T-helper 2 cell treated with Interferon-gamma antibody and Interleukin-4, amounts not matched to agents 5 μg/mL and 100 μg/mL, for 36 hours (primary cell): ENCODE data around the gene SUPT20HL2.
A peak's percentile ranks its signal among the peaks of the same experiment; 100 is the strongest.

Source experiments
- DNase-seq: peaks from one replicate; pipeline ENCODE4 v3.0.0; 2021; ENCODE audit warnings: low spot score
- H3K27ac Mint-ChIP-seq: one replicate; pipeline ENCODE4 v1.8.0; 2021; ENCODE audit warnings: mild to moderate bottlenecking, mixed read lengths
- H3K27me3 Mint-ChIP-seq: one replicate; pipeline ENCODE4 v1.8.0; 2021; ENCODE audit warnings: low read depth, mixed read lengths
- H3K36me3 Mint-ChIP-seq: one replicate; pipeline ENCODE4 v1.8.0; 2021; ENCODE audit warnings: low read depth, mixed read lengths
- H3K4me1 Mint-ChIP-seq: one replicate; pipeline ENCODE4 v1.8.0; 2021; ENCODE audit warnings: low read depth, mixed read lengths
- H3K4me3 Mint-ChIP-seq: one replicate; pipeline ENCODE4 v1.8.0; 2022; ENCODE audit warnings: mild to moderate bottlenecking, moderate library complexity, mixed read lengths
- H3K9me3 Mint-ChIP-seq: one replicate; pipeline ENCODE4 v1.8.0; 2021; ENCODE audit warnings: mixed read lengths

Gene SUPT20HL2

DNA sequence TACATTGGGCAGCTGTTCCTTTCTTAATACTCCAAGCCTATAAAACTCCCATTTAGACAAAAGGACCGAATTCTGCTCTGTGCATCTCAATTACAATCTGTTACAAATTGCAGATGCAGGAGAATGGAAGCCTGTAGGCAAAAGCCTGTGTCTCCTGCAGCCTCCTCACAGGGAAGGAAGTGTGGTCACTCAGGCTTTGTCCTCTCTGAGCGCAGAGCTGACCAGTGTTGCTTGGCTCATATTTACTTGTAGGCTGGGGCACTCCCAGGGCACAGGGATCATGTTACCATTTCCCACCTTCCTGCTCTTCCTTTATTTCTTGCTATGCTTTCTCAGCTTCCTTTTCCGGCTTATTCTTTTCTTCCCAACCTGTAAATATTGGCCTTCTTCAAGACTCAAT, 15.7 kb downstream of the SUPT20HL2 start:
- Mint-ChIP-seq H3K36me3 (no peaks in the 10 kb centered on the region), H3K9me3 (no peaks in the 10 kb centered on the region), H3K4me1 (no peaks in the 10 kb centered on the region)

DNA sequence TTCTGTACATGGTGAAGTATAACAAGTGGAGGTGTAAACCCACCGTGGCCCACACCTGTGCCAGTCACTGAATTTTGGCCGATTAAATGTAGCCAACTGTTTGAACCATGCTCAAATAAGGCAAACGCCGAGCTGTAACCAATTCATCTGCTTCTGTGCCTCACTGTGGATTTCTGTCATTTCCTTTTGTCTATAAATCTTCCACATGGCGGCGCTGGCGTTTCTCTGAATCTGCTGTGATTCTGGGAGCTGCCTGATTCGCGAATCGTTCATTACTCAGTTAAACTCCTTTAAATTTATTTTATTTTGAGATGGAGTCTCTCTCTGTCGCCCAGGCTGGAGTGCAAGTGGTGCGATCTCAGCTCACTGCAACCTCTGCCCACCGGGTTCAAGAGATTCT, 19.2 kb downstream of the SUPT20HL2 start:
- peak; percentile 6 for DNase-seq
- H3K9me3 Mint-ChIP-seq: no peaks in the 10 kb centered on the region

More for the DNA sequence above, 15.7 kb downstream of the SUPT20HL2 start:
- no peak overlapping the region for H3K27ac Mint-ChIP-seq
- no peak overlapping the region for H3K4me3 Mint-ChIP-seq
- H3K27me3 Mint-ChIP-seq: peaks cover 3% of the 10 kb centered on the region
- no peak for DNase-seq

DNA sequence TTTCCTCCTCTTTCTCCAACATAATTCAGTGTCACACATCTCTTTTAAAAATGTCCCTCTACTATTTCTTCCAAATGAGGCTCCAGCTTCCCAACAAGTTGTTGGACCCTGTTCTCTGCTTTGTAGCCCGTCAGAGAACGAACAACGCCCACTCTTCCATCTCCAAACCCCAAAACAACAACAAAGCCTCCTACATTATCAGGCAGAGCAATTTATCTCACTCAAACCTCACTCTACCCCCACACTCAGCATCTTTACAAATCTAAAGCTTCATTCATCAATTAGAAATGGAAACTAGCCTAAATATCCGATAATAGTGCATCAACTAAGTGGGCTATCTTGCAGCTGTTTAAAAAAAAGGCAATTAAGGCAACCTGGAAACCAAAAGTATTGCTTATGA, 20.5 kb downstream of the SUPT20HL2 start:
- no peaks in the 10 kb centered on the region for H3K4me1 Mint-ChIP-seq
- no peak overlapping the region for H3K27ac Mint-ChIP-seq
- H3K4me3 Mint-ChIP-seq: no peak overlapping the region
- H3K27me3 Mint-ChIP-seq: peaks cover 2% of the 10 kb centered on the region
- H3K36me3 Mint-ChIP-seq: no peaks in the 10 kb centered on the region
- no peaks in the 10 kb centered on the region for H3K9me3 Mint-ChIP-seq
- DNase-seq: no peak

More for the DNA sequence above, 19.2 kb downstream of the SUPT20HL2 start:
- no peaks in the 10 kb centered on the region for H3K4me1 Mint-ChIP-seq
- no peak overlapping the region for H3K4me3 Mint-ChIP-seq
- H3K27ac Mint-ChIP-seq: no peak overlapping the region
- no peaks in the 10 kb centered on the region for H3K36me3 Mint-ChIP-seq
- peaks cover 3% of the 10 kb centered on the region for H3K27me3 Mint-ChIP-seq

DNA sequence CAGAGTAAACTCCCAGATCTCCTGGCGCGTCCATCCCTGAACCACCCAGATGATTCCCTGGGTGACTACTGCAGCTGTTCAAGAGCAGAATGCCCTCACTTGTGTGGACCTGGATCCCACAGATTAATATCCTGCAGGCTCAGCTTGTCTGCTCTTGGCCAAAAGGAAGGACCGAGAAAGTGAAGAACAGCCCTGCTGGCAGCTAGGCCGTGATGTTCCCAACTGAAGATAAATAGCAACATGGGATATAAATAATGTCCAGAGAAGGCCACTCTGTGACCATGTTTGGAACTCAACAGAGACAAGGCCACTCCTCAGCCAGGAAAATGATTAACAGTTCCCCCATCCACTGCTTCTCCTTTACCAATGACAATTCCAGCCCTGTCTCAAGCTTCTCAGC, 21.5 kb downstream of the SUPT20HL2 start:
- H3K4me3 Mint-ChIP-seq: no peak overlapping the region

DNA sequence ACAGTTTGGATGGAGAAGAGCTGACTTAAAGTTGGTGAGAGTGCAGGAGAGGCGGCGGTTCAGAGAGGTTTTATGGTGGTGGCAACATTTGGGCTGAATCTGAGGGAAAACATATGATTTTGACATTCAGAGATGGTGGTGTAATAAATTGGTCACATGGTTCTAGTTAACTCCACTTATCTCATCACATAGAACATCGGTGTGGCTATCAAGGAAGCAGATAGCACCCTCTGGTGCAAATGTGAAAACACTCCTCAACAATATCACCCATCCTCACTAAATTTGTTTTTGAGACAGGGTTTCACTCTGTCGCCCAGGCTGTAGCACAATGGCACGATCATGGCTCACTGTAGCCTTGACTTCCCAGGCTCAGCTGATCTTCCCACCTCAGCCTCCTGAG, 28.8 kb downstream of the SUPT20HL2 start:
- H3K4me3 Mint-ChIP-seq: no peak overlapping the region
- H3K36me3 Mint-ChIP-seq: no peaks in the 10 kb centered on the region
- H3K27ac Mint-ChIP-seq: no peak overlapping the region
- no peaks in the 10 kb centered on the region for H3K9me3 Mint-ChIP-seq
- DNase-seq: no peak
- peaks cover 10% of the 10 kb centered on the region for H3K27me3 Mint-ChIP-seq
- H3K4me1 Mint-ChIP-seq: no peaks in the 10 kb centered on the region

More for the DNA sequence above, 21.5 kb downstream of the SUPT20HL2 start:
- Mint-ChIP-seq H3K27ac (no peak overlapping the region), H3K9me3 (no peaks in the 10 kb centered on the region), H3K36me3 (no peaks in the 10 kb centered on the region), H3K27me3 (no peaks in the 10 kb centered on the region), H3K4me1 (no peaks in the 10 kb centered on the region)
- DNase-seq: no peak

DNA sequence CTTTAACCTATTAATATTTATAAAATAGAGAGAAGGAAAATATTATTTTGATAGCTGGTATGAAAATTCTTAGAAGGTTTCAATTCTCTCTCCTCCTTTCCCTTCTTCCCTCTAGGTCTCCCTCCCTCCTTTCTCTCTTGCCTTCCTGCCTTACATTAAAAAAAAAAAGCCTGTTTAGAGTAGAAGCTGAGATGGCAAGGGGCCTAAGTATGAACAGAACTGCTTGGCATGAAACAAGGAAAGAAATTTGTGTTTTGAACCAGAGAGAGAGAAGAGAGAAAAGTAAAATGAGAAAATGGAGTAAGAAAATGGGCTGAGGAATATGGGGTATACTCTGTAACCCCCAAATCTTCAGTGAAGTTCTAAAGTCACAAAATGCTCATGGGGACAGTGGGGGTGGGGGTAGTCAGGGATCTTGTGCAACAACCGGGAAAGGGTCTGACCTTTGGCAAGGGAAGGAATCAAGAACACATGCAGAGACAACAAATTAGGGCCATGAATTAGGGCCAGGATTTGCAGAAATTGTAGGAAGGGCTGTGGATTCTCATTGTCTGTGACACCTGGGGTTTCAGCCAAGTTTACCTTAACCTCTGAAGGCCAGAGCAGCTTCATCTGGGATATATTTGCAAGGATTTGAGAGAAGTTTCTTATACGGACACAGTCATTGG, 30.6 kb downstream of the SUPT20HL2 start:
- no peak for DNase-seq
- H3K9me3 Mint-ChIP-seq: no peaks in the 10 kb centered on the region
- H3K4me1 Mint-ChIP-seq: no peaks in the 10 kb centered on the region
- no peak overlapping the region for H3K27ac Mint-ChIP-seq
- no peak overlapping the region for H3K4me3 Mint-ChIP-seq
- no peaks in the 10 kb centered on the region for H3K36me3 Mint-ChIP-seq
- H3K27me3 Mint-ChIP-seq: peaks cover 10% of the 10 kb centered on the region

DNA sequence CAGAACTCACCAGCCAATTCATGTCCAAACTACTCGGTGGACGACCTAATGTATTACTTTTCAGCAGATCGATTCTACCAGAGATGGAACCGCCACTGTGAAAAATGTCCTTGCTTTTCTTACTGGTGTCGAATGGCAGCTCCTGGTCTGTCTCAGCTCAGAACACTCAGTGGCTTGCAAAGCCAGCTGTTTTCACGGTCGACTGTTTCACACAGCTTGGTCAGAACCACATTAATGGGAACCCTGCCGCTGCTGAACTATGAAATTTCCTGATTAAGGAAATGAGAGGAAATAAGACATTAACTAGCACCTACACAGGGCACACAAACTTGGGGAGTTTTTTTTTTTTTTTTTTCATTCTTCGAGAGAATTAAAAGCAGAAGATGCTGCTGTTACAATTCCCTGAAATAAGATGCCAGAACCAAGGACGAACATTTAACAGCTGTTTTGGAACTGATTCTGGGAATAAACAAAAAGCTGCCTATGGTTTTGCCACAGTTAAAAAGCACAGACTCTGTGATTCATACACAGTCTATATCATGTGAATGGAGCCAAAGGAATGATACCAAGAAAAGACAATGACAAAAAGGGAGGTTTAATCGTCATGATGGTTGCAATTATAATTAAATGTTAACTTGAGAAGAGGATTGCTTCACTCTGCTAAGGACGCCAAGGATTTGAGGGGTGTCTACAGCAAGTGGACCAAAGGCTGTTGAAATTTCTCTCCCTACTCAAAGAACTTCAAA, 31.3 kb downstream of the SUPT20HL2 start:
- peaks cover 10% of the 10 kb centered on the region for H3K27me3 Mint-ChIP-seq
- H3K27ac Mint-ChIP-seq: no peak overlapping the region
- no peak overlapping the region for H3K4me3 Mint-ChIP-seq
- H3K4me1 Mint-ChIP-seq: no peaks in the 10 kb centered on the region
- H3K9me3 Mint-ChIP-seq: no peaks in the 10 kb centered on the region
- DNase-seq: no peak
- no peaks in the 10 kb centered on the region for H3K36me3 Mint-ChIP-seq

DNA sequence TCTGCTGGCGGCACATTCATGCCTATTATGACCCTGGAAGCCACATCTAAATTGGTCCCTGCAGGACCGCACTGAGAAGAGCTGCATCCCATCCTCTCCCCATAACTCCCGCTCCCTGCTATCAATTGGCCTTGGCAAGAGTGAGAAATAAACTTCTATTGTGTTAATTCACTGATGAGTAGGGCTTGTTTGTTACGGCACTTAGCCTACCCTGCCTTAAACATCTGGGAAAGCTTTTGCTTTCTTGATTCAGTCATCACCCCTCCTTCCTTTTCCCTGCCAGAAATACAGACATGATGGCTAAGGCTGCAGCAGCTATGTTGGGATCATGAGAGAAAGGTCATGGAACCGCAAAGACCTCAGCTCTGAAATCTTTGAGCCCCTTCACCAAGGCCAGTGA, 36.5 kb downstream of the SUPT20HL2 start:
- H3K36me3 Mint-ChIP-seq: no peaks in the 10 kb centered on the region
- no peaks in the 10 kb centered on the region for H3K4me1 Mint-ChIP-seq
- no peak for DNase-seq
- peaks cover 6% of the 10 kb centered on the region for H3K27me3 Mint-ChIP-seq
- no peak overlapping the region for H3K4me3 Mint-ChIP-seq
- H3K9me3 Mint-ChIP-seq: no peaks in the 10 kb centered on the region
- H3K27ac Mint-ChIP-seq: no peak overlapping the region

DNA sequence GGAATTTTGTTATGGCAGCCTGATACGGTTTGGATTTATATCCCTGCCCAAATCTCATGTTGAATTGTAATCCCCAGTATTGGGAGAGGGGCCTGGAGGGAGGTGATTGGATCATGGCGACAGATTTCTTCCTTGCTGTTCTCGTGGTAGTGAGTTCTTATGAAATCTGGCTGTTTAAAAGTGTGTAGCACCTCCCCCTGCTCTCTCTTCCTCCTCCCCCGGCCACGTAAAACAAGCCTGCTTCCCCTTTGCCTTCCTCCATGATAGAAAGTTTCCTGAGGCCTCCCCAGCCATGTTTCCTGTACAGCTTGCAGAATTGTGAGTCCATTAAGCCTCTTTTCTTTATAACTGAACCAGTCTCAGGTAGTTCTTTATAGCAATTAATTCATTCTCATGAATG, 37.9 kb downstream of the SUPT20HL2 start:
- Mint-ChIP-seq H3K27ac (no peak overlapping the region), H3K9me3 (peaks cover 10% of the 10 kb centered on the region), H3K36me3 (no peaks in the 10 kb centered on the region), H3K27me3 (peaks cover 3% of the 10 kb centered on the region), H3K4me1 (no peaks in the 10 kb centered on the region), H3K4me3 (no peak overlapping the region)
- no peak for DNase-seq

DNA sequence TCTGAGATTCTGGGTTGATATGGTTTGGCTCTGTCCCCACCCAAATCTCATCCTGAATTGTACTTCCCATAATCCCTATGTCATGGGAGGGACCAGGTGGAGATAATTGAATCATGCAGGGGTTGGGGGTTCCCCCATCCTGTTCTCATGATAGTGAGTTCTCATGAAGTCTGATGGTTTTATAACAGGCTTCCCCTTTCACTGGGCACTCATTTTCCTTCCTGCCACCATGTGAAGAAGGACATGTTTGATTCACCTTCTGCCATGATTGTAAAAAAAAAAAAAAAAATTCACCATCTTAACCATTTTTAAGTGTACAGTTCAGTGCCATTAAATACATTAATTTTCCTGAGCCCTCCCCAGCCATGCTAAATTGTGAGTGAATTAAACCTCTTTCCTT, 42.6 kb downstream of the SUPT20HL2 start:
- Mint-ChIP-seq H3K4me3 (no peak overlapping the region), H3K9me3 (peaks cover 16% of the 10 kb centered on the region), H3K27me3 (no peaks in the 10 kb centered on the region), H3K27ac (no peak overlapping the region), H3K36me3 (no peaks in the 10 kb centered on the region), H3K4me1 (no peaks in the 10 kb centered on the region)
- DNase-seq: no peak

DNA sequence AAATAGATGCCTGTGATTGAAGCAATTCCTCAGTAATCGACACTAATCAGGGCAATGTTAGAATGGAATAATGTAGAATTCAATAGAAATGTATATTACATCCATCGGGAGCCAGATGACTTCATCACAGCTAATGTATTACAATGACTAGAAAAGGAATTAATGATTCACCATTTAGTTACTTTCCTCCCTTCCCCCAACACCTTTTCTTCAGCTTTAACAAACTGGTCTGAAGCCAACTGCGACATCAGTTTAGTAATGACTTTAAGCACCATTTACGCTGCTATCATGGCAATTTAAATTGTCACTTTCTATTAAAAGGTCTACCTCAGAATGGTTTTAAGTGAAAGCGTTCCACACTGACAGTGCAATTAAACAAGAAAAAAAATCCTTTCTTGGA, 45.1 kb downstream of the SUPT20HL2 start:
- Mint-ChIP-seq H3K36me3 (no peaks in the 10 kb centered on the region), H3K4me1 (peaks cover 4% of the 10 kb centered on the region), H3K27ac (no peak overlapping the region), H3K27me3 (no peaks in the 10 kb centered on the region), H3K9me3 (peaks cover 16% of the 10 kb centered on the region), H3K4me3 (no peak overlapping the region)
- no peak for DNase-seq

DNA sequence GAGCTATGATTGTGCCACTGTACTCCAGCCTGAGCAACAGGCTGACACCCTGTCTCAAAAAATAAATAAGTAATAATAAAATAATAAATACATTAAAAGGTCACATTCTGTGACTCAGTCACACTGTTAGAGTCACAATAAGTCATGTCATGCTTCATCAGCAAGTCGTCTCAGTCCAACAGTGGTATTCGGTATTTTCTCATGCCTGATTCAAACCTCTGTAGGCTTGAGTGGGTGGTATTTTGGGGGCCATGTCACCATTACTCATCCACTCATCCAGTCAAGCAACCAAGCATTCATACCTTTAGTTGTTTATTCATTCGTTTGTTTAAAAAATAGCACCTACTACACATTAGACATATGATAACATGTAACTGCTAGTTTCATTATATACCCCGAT, 46.9 kb downstream of the SUPT20HL2 start:
- Mint-ChIP-seq H3K36me3 (no peaks in the 10 kb centered on the region), H3K4me3 (no peak overlapping the region), H3K9me3 (peaks cover 16% of the 10 kb centered on the region), H3K27me3 (peaks cover 2% of the 10 kb centered on the region), H3K27ac (no peak overlapping the region), H3K4me1 (peaks cover 4% of the 10 kb centered on the region)
- DNase-seq: no peak

DNA sequence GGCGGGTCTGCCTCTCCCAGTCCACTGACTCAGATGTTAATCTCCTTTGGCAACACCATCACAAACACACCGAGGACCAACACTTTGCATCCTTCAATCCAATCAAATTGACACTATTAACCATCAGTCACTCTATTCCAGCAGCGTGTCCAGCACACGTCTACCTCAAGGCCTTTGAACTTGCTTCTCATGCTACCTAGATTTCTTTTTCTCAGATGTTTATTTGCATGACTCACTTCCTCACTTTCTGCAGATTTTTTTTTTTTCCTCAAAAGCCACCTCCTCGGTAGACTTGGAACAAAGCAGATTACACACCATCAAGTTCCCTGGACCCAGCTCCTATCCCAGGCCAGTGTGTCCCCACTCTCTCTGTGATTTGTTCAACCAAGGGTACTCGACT, 49.5 kb downstream of the SUPT20HL2 start:
- Mint-ChIP-seq H3K36me3 (no peaks in the 10 kb centered on the region), H3K27ac (no peak overlapping the region)

DNA sequence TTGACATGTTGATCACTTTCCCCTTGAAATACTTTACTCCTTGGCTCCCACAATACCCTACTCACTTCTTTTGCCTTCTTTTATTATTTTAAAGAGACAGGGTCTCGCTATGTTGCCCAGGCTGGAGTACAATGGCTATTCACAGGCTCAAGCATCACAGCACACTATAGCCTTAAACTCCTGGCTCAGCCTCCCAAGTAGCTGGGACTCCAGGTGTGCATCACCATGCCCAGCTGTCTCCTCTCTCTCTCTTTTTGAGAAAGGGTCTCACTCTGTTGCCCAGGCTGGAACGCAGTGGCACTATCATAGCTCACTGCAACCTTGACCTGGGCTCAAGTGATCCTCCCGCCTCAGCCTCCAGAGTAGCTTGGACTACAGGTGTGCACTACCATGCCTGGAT, 51.6 kb downstream of the SUPT20HL2 start:
- Mint-ChIP-seq H3K4me1 (peaks cover 10% of the 10 kb centered on the region), H3K27me3 (peaks cover 2% of the 10 kb centered on the region), H3K36me3 (no peaks in the 10 kb centered on the region), H3K4me3 (no peak overlapping the region), H3K27ac (no peak overlapping the region), H3K9me3 (no peaks in the 10 kb centered on the region)
- no peak for DNase-seq

More for the DNA sequence above, 49.5 kb downstream of the SUPT20HL2 start:
- Mint-ChIP-seq H3K4me3 (no peak overlapping the region), H3K4me1 (peaks cover 10% of the 10 kb centered on the region), H3K27me3 (peaks cover 2% of the 10 kb centered on the region), H3K9me3 (no peaks in the 10 kb centered on the region)
- no peak for DNase-seq
